HEK293 (cell line): ENCODE data around the gene CALHM6.
A peak's percentile ranks its signal among the peaks of the same experiment; 100 is the strongest.

Source experiments
- CTCF ChIA-PET: fragments of 350-600 bp; formaldehyde crosslinking; extraction: SDS; loops from one replicate; lab custom pipeline; 2021; ENCODE audit warnings: antibody characterized with exemption; lab: Yijun Ruan, JAX
- POLR2A ChIA-PET: fragments of 300-600 bp; formaldehyde crosslinking; extraction: SDS; loops from one replicate; lab custom pipeline; 2020; ENCODE audit warnings: antibody characterized with exemption, inconsistent platforms; lab: Yijun Ruan, JAX
- H3K27ac ChIP-seq: fragments of 200-500 bp; sonication (Bioruptor generic); 2 replicates; pipeline ENCODE4 v1.5.1; 2014; ENCODE audit warnings: low read depth, low read length, control low read depth, inconsistent platforms; ENCODE audit errors: extremely low read depth
- H3K36me3 ChIP-seq, 2 experiments: fragments of 200-500 bp in 1 of 2; sonication (Bioruptor generic) in 1 of 2; 1 replicate in 1 of 2; 2 replicates in 1 of 2; pipeline ENCODE4 v1.5.1; 2014 to 2017; ENCODE audit warnings: inconsistent platforms in 2 of 2, low read length in 2 of 2; ENCODE audit not compliant: control insufficient read depth in 2 of 2, insufficient read depth in 1 of 2
- H3K4me1 ChIP-seq: fragments of 200-500 bp; sonication (Bioruptor generic); 2 replicates; pipeline ENCODE4 v1.5.1; 2014; ENCODE audit warnings: mild to moderate bottlenecking, low read length, inconsistent platforms; ENCODE audit not compliant: control insufficient read depth, insufficient read depth
- H3K4me3 ChIP-seq: 2 replicates; pipeline ENCODE4 v1.5.1; 2011; ENCODE audit warnings: low read depth, mild to moderate bottlenecking, control low read depth, low read length, moderate library complexity
- H3K9me3 ChIP-seq: fragments of 200-500 bp; sonication (Bioruptor generic); 2 replicates; pipeline ENCODE4 v1.5.1; 2014; ENCODE audit warnings: low read depth, low read length, inconsistent platforms; ENCODE audit not compliant: control insufficient read depth, insufficient read depth
- BCL6B ChIP-seq: fragments of 450-650 bp; formaldehyde crosslinking; IDR thresholded peaks from 2 replicates; pipeline ENCODE4 v1.5.1; 2017; ENCODE audit warnings: missing biosample characterization, missing genetic modification characterization
- HOXD13 ChIP-seq: sonication (generic); formaldehyde crosslinking; IDR thresholded peaks from 2 replicates; pipeline ENCODE4 v1.8.0; 2022; ENCODE audit warnings: missing genetic modification reagents, borderline replicate concordance
- KLF16 ChIP-seq: fragments of 450-650 bp; formaldehyde crosslinking; IDR thresholded peaks from 2 replicates; pipeline ENCODE4 v1.5.1; 2017; ENCODE audit warnings: missing biosample characterization, missing genetic modification characterization
- PRDM2 ChIP-seq: fragments of 450-650 bp; formaldehyde crosslinking; IDR thresholded peaks from 2 replicates; pipeline ENCODE4 v1.5.1; 2016; ENCODE audit warnings: missing biosample characterization, missing genetic modification characterization, borderline replicate concordance
- RBAK ChIP-seq: fragments of 450-650 bp; formaldehyde crosslinking; IDR thresholded peaks from 2 replicates; pipeline ENCODE4 v1.5.1; 2016; ENCODE audit warnings: missing biosample characterization, missing genetic modification characterization
- SALL2 ChIP-seq: fragments of 450-650 bp; formaldehyde crosslinking; IDR thresholded peaks from 2 replicates; pipeline ENCODE4 v1.5.0; 2017; ENCODE audit warnings: missing biosample characterization, mild to moderate bottlenecking, missing genetic modification characterization, borderline replicate concordance
- SP7 ChIP-seq: fragments of 450-650 bp; formaldehyde crosslinking; IDR thresholded peaks from 2 replicates; pipeline ENCODE4 v1.5.1; 2016; ENCODE audit warnings: missing biosample characterization, missing genetic modification characterization
- ZBTB20 ChIP-seq: fragments of 450-650 bp; formaldehyde crosslinking; IDR thresholded peaks from 2 replicates; pipeline ENCODE4 v1.5.1; 2016; ENCODE audit warnings: missing biosample characterization, missing genetic modification characterization
- ZBTB7A ChIP-seq: fragments of 450-650 bp; formaldehyde crosslinking; IDR thresholded peaks from 2 replicates; pipeline ENCODE4 v1.5.1; 2016; ENCODE audit warnings: low read depth, missing biosample characterization, missing genetic modification characterization
- ZFP41 ChIP-seq: fragments of 450-650 bp; formaldehyde crosslinking; IDR thresholded peaks from 2 replicates; pipeline ENCODE4 v1.5.1; 2016; ENCODE audit warnings: missing biosample characterization, missing genetic modification characterization, borderline replicate concordance
- ZIC2 ChIP-seq: fragments of 450-650 bp; formaldehyde crosslinking; IDR thresholded peaks from 2 replicates; pipeline ENCODE4 v1.5.1; 2016; ENCODE audit warnings: missing biosample characterization, missing genetic modification characterization
- ZNF133 ChIP-seq: fragments of 450-650 bp; formaldehyde crosslinking; IDR thresholded peaks from 2 replicates; pipeline ENCODE4 v1.5.1; 2016; ENCODE audit warnings: missing biosample characterization, missing genetic modification characterization
- ZNF16 ChIP-seq: fragments of 450-650 bp; formaldehyde crosslinking; IDR thresholded peaks from 2 replicates; pipeline ENCODE4 v1.5.1; 2016; ENCODE audit warnings: low read depth, missing biosample characterization, missing genetic modification characterization
- ZNF169 ChIP-seq: fragments of 450-650 bp; formaldehyde crosslinking; IDR thresholded peaks from 2 replicates; pipeline ENCODE4 v1.5.1; 2016; ENCODE audit warnings: missing biosample characterization, missing genetic modification characterization
- ZNF18 ChIP-seq: fragments of 450-650 bp; formaldehyde crosslinking; IDR thresholded peaks from 2 replicates; pipeline ENCODE4 v1.5.1; 2016; ENCODE audit warnings: missing biosample characterization, missing genetic modification characterization
- ZNF214 ChIP-seq: fragments of 450-650 bp; formaldehyde crosslinking; IDR thresholded peaks from 2 replicates; pipeline ENCODE4 v1.5.1; 2017; ENCODE audit warnings: missing biosample characterization, mild to moderate bottlenecking, missing genetic modification characterization, borderline replicate concordance
- ZNF335 ChIP-seq: fragments of 450-650 bp; formaldehyde crosslinking; conservative IDR thresholded peaks from 2 replicates; pipeline ENCODE4 v1.5.1; 2016; ENCODE audit warnings: missing biosample characterization, missing genetic modification characterization
- ZNF585B ChIP-seq: fragments of 450-650 bp; formaldehyde crosslinking; IDR thresholded peaks from 2 replicates; pipeline ENCODE4 v1.5.1; 2016; ENCODE audit warnings: missing biosample characterization, missing genetic modification characterization
- ZNF600 ChIP-seq: fragments of 450-650 bp; formaldehyde crosslinking; IDR thresholded peaks from 2 replicates; pipeline ENCODE4 v1.5.1; 2016; ENCODE audit warnings: missing biosample characterization, missing genetic modification characterization
- ZNF610 ChIP-seq: fragments of 450-650 bp; formaldehyde crosslinking; IDR thresholded peaks from 2 replicates; pipeline ENCODE4 v1.5.1; 2016; ENCODE audit warnings: missing biosample characterization, missing genetic modification characterization, borderline replicate concordance
- ZNF664 ChIP-seq: fragments of 450-650 bp; formaldehyde crosslinking; IDR thresholded peaks from 2 replicates; pipeline ENCODE4 v1.5.1; 2016; ENCODE audit warnings: missing biosample characterization, missing genetic modification characterization
- ZNF785 ChIP-seq: fragments of 450-650 bp; formaldehyde crosslinking; IDR thresholded peaks from 2 replicates; pipeline ENCODE4 v1.5.1; 2016; ENCODE audit warnings: missing biosample characterization, missing genetic modification characterization
- TF ChIP-seq, protein P1 (sequence below): fragments of 450-650 bp; formaldehyde crosslinking; IDR thresholded peaks from 2 replicates; pipeline ENCODE4 v1.5.1; 2017; ENCODE audit warnings: missing biosample characterization, missing genetic modification characterization

Gene CALHM6

DNA sequence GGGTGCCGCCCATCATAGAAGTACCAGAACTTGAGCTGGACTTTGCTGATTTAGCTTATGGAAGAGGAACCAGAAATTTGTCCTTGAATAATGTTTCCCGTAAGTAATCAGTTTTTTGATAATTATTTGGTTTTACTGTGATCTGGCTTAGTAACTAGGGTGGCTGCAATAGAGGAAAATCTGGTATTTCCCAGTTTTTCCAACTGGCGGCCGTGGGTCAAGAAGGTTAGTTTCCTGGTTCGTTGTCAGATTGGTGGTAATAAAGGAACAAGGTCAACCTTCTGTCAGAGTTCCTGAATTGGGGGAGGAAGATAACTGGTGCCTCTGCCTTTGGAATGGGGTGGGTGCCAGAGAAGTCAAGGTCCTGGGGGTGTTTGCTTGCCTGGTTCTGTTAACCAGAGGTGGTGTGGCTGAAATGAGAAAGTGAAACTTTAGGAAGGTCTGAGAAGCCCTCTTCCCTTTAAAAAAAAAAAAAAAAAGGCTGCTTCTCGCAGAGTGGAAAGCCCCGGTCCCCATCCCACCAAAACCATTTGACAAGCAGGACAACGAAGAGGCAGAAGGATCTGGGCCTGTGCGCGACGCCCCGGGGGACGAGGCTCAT is at the start of gene CALHM6:
TSS of gene CALHM6 (plus strand) at position 45 of the 601 bp plus-strand sequence. CDS start at position 600, 555 bp downstream.
- Histone ChIP-seq H3K9me3 (no peaks in the 10 kb centered on the region), H3K27ac (peak within 1 kb of the TSS; percentile 36; the same call in 1 of the 2 replicates), H3K36me3 (no peaks in the 10 kb centered on the region), H3K4me3 (peak within 1 kb of the TSS; percentile 14), H3K4me1 (no peaks in the 10 kb centered on the region)
- CTCF ChIA-PET = interaction anchor here (0.7 to 1.2 kb wide), 5 partner anchors 32 to 174 kb away, joined by 3 to 7 read pairs (median 4); partner anchors contain the start of gene CALHM5
- TF ChIP-seq ZNF664 (tag by site-specific recombination) (no peak), KLF16 (tag by site-specific recombination) (no peak), SALL2 (tag by site-specific recombination) (no peak), PRDM2 (no peak), SP7 (tag by site-specific recombination) (no peak), ZNF214 (tag by site-specific recombination) (no peak), ZFP41 (no peak), ZNF600 (no peak), ZNF610 (tag by site-specific recombination) (no peak), ZNF785 (tag by site-specific recombination) (no peak), HOXD13 (CRISPR knock-in tag) (no peak)
- POLR2A ChIA-PET = no interaction called here

DNA sequence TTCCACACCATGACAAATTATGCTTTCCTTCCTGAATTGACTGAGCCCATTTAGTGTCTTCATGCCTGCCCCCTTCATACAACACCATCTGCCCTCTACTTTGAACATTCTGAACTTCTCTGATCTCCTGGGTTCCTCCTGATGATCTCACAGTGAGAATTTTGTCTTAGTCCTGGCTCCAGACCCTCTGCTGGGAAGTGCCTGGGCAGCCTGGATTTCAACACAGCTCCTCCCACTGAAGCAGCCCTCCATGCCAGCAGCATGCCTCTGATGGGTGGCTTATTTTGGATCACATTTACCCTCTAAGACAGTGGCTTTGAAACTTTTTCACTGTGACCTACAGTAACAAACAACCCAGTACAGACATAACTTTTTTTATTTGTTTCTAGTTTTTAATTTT is 48.9 kb upstream of the CALHM6 start:
- no peak overlapping the region for H3K27ac ChIP-seq
- CTCF ChIA-PET = no interaction called here

GRCh38 chr6:116413357-116413756 is 47.8 kb upstream of the CALHM6 start:
- Histone ChIP-seq H3K4me3 (no peak overlapping the region), H3K4me1 (peaks cover 17% of the 10 kb centered on the region), H3K36me3 (peaks cover 0 to 7% of the 10 kb centered on the region in 2 experiments; a peak in 1 of 3 replicates), H3K27ac (no peak overlapping the region), H3K9me3 (no peaks in the 10 kb centered on the region)
- ChIA-PET POLR2A (no interaction called here), CTCF (interaction anchor here (0.6 kb wide), 1 partner anchor 119 kb away, joined by 5 read pairs; no protein-coding TSS in a partner anchor)
- TF ChIP-seq ZBTB7A = no peak
- no peak for TF ChIP-seq RBAK (tag by site-specific recombination)
- TF ChIP-seq BCL6B = no peak
- TF ChIP-seq, protein P1, sequence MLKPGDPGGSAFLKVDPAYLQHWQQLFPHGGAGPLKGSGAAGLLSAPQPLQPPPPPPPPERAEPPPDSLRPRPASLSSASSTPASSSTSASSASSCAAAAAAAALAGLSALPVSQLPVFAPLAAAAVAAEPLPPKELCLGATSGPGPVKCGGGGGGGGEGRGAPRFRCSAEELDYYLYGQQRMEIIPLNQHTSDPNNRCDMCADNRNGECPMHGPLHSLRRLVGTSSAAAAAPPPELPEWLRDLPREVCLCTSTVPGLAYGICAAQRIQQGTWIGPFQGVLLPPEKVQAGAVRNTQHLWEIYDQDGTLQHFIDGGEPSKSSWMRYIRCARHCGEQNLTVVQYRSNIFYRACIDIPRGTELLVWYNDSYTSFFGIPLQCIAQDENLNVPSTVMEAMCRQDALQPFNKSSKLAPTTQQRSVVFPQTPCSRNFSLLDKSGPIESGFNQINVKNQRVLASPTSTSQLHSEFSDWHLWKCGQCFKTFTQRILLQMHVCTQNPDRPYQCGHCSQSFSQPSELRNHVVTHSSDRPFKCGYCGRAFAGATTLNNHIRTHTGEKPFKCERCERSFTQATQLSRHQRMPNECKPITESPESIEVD (tag by site-specific recombination) = no peak
- no peak for TF ChIP-seq ZNF18
- TF ChIP-seq ZNF585B = no peak
- no peak for TF ChIP-seq ZNF133 (tag by site-specific recombination)
- no peak for TF ChIP-seq ZNF16

More for the DNA sequence above, 48.9 kb upstream of the CALHM6 start:
- Histone ChIP-seq H3K4me3 (no peak overlapping the region), H3K36me3 (peaks cover 0 to 6% of the 10 kb centered on the region in 2 experiments; a peak in 1 of 3 replicates), H3K9me3 (no peaks in the 10 kb centered on the region), H3K4me1 (peaks cover 17% of the 10 kb centered on the region)
- POLR2A ChIA-PET = interaction anchor here (0.7 kb wide), 1 partner anchor 40 kb away, joined by 4 read pairs; no protein-coding TSS in a partner anchor
- peak; percentile 14; the same call in 1 of the 2 replicates for TF ChIP-seq ZNF600
- 0 out of 2 replicates have a peak, but pooled peaks have one; percentile 11 for TF ChIP-seq ZBTB20 (tag by site-specific recombination)
- TF ChIP-seq ZNF335 = peak; percentile 29; the same call in 1 of the 2 replicates
- TF ChIP-seq SALL2 (tag by site-specific recombination) = no peak
- peak; percentile 13; the same call in 1 of the 2 replicates for TF ChIP-seq ZIC2
- no peak for TF ChIP-seq ZNF169 (tag by site-specific recombination)
